ENCODE measurements around the gene PCDHA8.
"Not testable (repeated sequence)": the region's sequence is repeated elsewhere in the genome, so short reads cannot be mapped to it uniquely, and the experiment has no call there.

Gene PCDHA8

GRCh38 chr5:140840978-140841962 is at the start of gene PCDHA8:
Gene PCDHA8 (plus strand): TSS chr5:140841187. CDS start chr5:140841322, 135 bp downstream.
- DNase-seq: no peak

- DNase-seq: no peak
Observed at GRCh38 chr5:140794595-140795258, 46.3 kb upstream of the PCDHA8 start, which contains the start of gene PCDHA2. Gene PCDHA2 (plus strand): TSS chr5:140794852.

GRCh38 chr5:140795259-140795641 is 45.7 kb upstream of the PCDHA8 start:
- no peak for DNase-seq

DNA sequence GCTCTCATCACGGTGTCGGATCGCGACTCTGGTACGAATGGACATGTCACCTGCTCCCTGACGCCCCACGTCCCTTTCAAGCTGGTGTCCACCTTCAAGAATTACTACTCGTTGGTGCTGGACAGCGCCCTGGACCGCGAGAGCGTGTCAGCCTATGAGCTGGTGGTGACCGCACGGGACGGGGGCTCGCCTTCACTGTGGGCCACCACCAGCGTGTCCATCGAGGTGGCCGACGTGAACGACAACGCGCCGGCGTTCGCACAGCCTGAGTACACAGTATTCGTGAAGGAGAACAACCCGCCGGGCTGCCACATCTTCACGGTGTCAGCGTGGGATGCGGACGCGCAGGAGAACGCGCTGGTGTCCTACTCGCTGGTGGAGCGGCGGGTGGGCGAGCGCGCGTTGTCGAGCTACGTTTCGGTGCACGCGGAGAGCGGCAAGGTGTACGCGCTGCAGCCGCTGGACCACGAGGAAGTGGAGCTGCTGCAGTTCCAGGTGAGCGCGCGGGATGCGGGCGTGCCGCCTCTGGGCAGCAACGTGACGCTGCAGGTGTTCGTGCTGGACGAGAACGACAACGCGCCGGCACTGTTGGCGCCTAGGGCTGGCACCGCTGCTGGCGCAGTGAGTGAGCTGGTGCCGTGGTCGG is 44.8 kb upstream of the PCDHA8 start:
- not testable (repeated sequence) for DNase-seq

DNA sequence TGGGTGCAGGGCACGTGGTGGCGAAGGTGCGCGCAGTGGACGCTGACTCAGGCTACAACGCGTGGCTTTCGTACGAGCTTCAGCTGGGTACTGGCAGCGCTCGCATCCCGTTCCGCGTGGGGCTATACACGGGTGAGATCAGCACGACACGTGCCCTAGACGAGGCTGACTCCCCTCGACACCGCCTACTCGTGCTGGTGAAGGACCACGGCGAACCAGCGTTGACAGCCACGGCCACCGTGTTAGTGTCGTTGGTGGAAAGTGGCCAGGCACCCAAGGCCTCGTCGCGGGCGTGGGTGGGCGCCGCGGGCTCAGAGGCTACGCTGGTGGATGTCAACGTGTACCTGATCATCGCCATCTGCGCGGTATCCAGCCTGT is 44.3 kb upstream of the PCDHA8 start:
- no peak for DNase-seq

DNA sequence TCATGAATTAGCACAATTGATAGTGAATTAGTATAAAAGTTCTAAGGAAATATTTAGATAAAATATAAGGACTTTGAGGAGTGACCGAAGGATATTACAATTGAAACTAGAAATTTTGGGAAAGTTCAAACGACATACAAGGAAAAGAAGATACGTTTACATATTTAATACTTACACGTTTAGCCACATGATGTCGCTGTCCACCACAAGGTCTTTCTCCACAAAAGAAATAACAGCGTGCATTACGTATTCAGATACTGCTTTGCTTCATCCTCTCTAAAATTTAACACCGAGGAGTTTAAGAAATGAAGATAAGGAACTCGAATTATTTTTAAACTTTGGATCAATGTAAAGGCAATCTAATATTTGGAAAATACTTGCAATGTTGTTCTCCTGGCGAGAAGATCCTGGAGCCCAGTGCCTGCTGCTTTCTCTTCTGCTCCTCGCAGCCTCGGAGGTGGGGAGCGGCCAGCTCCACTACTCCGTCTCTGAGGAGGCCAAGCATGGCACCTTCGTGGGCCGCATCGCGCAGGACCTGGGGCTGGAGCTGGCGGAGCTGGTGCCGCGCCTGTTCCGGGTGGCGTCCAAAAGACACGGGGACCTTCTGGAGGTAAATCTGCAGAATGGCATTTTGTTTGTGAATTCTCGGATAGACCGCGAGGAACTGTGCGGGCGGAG is 40.0 kb upstream of the PCDHA8 start, which contains the start of gene PCDHA3:
Gene PCDHA3, plus strand, starts transcription at position 242 of the 678 bp plus-strand sequence.
- no peak for DNase-seq

GRCh38 chr5:140801494-140801841 is 39.5 kb upstream of the PCDHA8 start:
- DNase-seq: no peak

DNA sequence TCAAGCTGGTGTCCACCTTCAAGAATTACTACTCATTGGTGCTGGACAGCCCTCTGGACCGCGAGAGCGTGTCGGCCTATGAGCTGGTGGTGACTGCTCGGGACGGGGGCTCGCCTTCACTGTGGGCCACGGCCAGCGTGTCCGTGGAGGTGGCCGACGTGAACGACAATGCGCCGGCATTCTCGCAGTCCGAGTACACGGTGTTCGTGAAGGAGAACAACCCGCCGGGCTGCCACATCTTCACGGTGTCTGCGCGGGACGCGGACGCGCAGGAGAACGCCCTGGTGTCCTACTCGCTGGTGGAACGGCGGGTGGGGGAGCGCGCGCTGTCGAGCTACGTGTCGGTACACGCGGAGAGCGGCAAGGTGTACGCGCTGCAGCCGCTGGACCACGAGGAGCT is 38.6 kb upstream of the PCDHA8 start:
- not testable (repeated sequence) for DNase-seq

GRCh38 chr5:140802781-140803271 is 38.2 kb upstream of the PCDHA8 start:
- no peak for DNase-seq

GRCh38 chr5:140806834-140807775 is 33.9 kb upstream of the PCDHA8 start, which contains the start of gene PCDHA4:
Gene PCDHA4 (plus strand): TSS chr5:140807068.
- DNase-seq: no peak

DNA sequence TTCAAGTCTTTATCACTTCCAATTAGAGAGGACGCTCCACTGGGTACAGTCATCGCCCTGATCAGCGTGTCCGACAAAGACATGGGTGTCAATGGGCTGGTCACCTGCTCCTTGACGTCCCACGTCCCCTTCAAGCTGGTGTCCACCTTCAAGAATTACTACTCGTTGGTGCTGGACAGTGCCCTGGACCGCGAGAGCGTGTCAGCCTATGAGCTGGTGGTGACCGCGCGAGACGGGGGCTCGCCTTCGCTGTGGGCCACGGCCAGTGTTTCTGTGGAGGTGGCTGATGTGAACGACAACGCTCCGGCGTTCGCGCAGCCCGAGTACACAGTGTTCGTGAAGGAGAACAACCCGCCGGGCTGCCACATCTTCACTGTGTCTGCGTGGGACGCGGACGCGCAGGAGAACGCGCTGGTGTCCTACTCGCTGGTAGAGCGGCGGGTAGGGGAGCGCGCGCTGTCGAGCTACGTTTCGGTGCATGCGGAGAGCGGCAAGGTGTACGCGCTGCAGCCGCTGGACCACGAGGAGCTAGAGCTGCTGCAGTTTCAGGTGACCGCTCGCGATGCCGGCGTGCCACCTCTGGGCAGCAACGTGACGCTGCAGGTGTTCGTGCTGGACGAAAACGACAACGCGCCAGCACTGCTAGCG is 32.6 kb upstream of the PCDHA8 start:
- not testable (repeated sequence) for DNase-seq

- no peak for DNase-seq
Observed at GRCh38 chr5:140808889-140809291, 32.1 kb upstream of the PCDHA8 start.

DNA sequence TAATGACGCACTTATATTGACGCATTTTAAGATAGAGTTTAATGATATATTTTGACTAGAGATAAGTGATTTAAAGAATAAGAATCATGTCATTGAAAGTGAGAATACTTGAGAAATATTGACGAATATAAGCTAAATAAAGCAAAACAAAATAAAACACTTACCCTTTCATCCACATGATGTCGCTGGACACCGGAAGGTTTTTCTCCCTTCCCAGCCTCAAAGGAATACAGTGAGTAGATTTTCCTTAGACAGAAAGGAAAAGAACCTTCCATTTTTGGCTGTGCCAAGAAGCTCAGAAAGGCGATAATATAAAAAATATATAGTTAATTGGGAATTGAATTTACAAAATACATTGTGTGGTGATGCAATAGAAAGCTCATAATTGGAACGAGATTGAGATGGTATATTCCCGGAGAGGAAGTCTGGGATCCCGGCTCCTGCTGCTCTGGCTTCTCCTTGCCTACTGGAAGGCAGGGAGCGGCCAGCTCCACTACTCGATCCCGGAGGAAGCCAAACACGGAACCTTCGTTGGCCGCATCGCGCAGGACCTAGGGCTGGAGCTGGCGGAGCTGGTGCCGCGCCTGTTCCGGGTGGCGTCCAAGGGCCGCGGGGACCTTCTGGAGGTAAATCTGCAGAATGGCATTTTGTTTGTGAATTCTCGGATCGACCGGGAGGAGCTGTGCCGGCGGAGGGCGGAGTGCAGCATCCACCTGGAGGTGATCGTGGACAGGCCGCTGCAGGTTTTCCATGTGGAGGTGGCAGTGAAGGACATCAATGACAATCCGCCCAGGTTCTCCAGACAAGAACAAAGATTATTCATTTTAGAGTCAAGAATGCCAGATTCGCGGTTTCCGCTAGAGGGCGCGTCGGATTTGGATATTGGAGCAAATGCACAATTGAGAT is 19.4 kb upstream of the PCDHA8 start, which contains the start of gene PCDHA5:
Gene PCDHA5, plus strand, starts transcription at position 239 of the 906 bp plus-strand sequence.
- no peak for DNase-seq

GRCh38 chr5:140822281-140822629 is 18.7 kb upstream of the PCDHA8 start:
- no peak for DNase-seq

- not testable (repeated sequence) for DNase-seq
Observed at GRCh38 chr5:140822969-140823368, 18.0 kb upstream of the PCDHA8 start.

- DNase-seq: no peak
Observed at GRCh38 chr5:140823475-140823874, 17.5 kb upstream of the PCDHA8 start.

DNA sequence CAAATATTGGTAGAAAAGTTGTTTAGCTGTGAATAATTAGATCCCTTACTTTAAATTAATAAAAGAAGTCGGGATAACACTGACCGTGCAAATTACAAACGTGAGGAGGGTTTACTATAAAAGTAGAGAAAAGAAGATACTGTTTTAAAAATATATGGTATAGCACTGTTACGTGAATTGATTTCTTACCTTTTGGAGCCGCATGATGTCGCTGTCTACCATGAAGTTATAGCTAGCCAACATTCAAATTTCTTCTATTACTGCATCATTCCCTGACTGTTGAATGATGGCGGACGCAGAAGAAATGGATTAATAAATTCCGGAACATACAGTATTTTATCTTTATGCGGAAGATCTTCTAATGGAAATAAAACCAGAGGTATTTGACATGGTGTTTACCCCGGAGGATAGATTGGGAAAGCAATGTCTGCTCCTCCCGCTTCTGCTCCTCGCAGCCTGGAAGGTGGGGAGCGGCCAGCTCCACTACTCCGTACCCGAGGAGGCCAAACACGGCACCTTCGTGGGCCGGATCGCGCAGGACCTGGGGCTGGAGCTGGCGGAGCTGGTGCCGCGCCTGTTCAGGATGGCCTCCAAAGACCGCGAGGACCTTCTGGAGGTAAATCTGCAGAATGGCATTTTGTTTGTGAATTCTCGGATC is 13.2 kb upstream of the PCDHA8 start, which contains the start of gene PCDHA6:
Gene PCDHA6, plus strand, starts transcription at position 257 of the 658 bp plus-strand sequence. Its CDS starts 132 bp downstream, at position 389.
- DNase-seq: no peak

DNA sequence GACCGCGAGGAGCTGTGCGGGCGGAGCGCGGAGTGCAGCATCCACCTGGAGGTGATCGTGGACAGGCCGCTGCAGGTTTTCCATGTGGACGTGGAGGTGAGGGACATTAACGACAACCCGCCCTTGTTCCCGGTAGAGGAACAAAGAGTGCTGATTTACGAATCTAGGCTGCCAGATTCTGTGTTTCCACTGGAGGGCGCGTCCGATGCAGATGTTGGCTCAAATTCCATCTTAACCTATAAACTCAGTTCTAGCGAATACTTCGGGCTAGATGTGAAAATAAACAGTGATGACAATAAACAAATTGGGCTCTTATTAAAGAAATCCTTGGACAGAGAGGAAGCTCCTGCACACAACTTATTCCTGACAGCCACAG is 12.6 kb upstream of the PCDHA8 start:
- no peak for DNase-seq
